ENCODE measurements around the gene GRPEL1. TPM values are rescaled to one million over a fixed set of nuclear protein-coding genes. Genes with fewer than 3 reads are reported as not detected.

Gene GRPEL1
- total and polyA plus RNA-seq, 2 of the 13 experiments (the other 11 are each of a cell fraction or from before 2014, with no cell fraction given): 32.3 to 141 TPM

DNA sequence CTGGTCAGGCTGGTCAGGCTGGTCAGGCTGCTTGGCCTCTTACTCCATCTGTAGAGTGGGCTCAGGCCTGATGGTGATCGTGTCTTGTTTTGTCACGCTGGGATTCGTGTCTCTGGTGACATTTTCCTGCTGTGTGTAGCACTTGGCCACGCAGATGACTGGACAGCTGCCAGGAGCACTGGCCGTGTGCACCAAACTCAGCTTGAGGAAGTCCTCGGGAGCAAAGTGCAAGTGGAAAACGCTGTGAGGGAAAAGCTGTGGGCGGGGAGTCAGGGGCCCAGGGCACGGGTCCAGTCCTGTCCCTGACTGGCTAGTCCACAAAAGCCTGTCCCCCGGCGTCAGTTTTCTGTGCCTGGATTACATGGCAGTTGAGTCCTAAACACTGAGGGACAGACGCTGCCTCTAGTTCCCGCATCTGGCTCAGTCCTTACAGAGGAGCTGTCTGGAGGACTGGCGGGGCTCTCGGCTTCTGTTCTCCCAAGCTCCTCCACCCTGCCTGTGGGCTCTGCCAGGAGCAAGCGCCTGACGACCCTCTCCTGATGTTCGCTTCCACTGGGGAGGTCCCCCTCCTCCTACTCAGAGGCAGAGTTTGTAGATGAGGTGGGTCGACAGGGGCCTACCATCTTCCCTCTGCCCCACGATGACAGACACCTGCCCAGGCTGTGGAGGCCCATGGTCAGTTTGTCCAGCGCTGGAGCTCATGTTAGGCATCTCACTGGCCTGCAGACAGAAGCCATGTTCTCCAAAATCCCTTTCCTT, 35.9 kb upstream of the GRPEL1 start:
- peak; percentile 75 for FAIRE-seq
- TF ChIP-seq TRIM24 (CRISPR knock-in tag; IDR thresholded peaks at IDR 0.05) (no peak), ZNF724P (CRISPR knock-in tag; IDR thresholded peaks at IDR 0.05; ENCODE audit: borderline replicate concordance) (0 out of 2 replicates have a peak, but pooled peaks have one; percentile 26), ZNF879 (CRISPR knock-in tag; IDR thresholded peaks at IDR 0.05) (no peak), ZNF317 (CRISPR knock-in tag; IDR thresholded peaks at IDR 0.05) (no peak), ATRX (CRISPR knock-in tag; IDR thresholded peaks at IDR 0.05; ENCODE audit: borderline replicate concordance) (no peak), CEBPB (IDR thresholded peaks at IDR 0.05; ENCODE audit: borderline replicate concordance, low read depth, low read length) (no peak), FOXA1 (IDR thresholded peaks at IDR 0.05) (no peak), FOXA1 (CRISPR knock-in tag; IDR thresholded peaks at IDR 0.05) (no peak), YY1 (IDR thresholded peaks at IDR 0.05; ENCODE audit: insufficient read depth, insufficient replicate concordance, low read depth, low read length) (peak; percentile 16), ZNF235 (CRISPR knock-in tag; IDR thresholded peaks at IDR 0.05; ENCODE audit: borderline replicate concordance) (0 out of 2 replicates have a peak, but pooled peaks have one; percentile 58), ZFP41 (CRISPR knock-in tag; IDR thresholded peaks at IDR 0.05; ENCODE audit: borderline replicate concordance) (no peak), ZNF713 (CRISPR knock-in tag; IDR thresholded peaks at IDR 0.05) (no peak)
- TF ChIP-seq, protein P1, sequence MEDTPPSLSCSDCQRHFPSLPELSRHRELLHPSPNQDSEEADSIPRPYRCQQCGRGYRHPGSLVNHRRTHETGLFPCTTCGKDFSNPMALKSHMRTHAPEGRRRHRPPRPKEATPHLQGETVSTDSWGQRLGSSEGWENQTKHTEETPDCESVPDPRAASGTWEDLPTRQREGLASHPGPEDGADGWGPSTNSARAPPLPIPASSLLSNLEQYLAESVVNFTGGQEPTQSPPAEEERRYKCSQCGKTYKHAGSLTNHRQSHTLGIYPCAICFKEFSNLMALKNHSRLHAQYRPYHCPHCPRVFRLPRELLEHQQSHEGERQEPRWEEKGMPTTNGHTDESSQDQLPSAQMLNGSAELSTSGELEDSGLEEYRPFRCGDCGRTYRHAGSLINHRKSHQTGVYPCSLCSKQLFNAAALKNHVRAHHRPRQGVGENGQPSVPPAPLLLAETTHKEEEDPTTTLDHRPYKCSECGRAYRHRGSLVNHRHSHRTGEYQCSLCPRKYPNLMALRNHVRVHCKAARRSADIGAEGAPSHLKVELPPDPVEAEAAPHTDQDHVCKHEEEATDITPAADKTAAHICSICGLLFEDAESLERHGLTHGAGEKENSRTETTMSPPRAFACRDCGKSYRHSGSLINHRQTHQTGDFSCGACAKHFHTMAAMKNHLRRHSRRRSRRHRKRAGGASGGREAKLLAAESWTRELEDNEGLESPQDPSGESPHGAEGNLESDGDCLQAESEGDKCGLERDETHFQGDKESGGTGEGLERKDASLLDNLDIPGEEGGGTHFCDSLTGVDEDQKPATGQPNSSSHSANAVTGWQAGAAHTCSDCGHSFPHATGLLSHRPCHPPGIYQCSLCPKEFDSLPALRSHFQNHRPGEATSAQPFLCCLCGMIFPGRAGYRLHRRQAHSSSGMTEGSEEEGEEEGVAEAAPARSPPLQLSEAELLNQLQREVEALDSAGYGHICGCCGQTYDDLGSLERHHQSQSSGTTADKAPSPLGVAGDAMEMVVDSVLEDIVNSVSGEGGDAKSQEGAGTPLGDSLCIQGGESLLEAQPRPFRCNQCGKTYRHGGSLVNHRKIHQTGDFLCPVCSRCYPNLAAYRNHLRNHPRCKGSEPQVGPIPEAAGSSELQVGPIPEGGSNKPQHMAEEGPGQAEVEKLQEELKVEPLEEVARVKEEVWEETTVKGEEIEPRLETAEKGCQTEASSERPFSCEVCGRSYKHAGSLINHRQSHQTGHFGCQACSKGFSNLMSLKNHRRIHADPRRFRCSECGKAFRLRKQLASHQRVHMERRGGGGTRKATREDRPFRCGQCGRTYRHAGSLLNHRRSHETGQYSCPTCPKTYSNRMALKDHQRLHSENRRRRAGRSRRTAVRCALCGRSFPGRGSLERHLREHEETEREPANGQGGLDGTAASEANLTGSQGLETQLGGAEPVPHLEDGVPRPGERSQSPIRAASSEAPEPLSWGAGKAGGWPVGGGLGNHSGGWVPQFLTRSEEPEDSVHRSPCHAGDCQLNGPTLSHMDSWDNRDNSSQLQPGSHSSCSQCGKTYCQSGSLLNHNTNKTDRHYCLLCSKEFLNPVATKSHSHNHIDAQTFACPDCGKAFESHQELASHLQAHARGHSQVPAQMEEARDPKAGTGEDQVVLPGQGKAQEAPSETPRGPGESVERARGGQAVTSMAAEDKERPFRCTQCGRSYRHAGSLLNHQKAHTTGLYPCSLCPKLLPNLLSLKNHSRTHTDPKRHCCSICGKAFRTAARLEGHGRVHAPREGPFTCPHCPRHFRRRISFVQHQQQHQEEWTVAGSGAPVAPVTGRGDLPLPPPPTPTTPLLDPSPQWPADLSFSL (CRISPR knock-in tag; IDR thresholded peaks at IDR 0.05): no peak
- TF ChIP-seq, protein P2, sequence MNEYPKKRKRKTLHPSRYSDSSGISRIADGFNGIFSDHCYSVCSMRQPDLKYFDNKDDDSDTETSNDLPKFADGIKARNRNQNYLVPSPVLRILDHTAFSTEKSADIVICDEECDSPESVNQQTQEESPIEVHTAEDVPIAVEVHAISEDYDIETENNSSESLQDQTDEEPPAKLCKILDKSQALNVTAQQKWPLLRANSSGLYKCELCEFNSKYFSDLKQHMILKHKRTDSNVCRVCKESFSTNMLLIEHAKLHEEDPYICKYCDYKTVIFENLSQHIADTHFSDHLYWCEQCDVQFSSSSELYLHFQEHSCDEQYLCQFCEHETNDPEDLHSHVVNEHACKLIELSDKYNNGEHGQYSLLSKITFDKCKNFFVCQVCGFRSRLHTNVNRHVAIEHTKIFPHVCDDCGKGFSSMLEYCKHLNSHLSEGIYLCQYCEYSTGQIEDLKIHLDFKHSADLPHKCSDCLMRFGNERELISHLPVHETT (CRISPR knock-in tag; conservative IDR thresholded peaks at IDR 0.05): no peak
- TF ChIP-seq, protein P3, sequence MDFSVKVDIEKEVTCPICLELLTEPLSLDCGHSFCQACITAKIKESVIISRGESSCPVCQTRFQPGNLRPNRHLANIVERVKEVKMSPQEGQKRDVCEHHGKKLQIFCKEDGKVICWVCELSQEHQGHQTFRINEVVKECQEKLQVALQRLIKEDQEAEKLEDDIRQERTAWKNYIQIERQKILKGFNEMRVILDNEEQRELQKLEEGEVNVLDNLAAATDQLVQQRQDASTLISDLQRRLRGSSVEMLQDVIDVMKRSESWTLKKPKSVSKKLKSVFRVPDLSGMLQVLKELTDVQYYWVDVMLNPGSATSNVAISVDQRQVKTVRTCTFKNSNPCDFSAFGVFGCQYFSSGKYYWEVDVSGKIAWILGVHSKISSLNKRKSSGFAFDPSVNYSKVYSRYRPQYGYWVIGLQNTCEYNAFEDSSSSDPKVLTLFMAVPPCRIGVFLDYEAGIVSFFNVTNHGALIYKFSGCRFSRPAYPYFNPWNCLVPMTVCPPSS (IDR thresholded peaks at IDR 0.05): no peak

More for the DNA sequence above, 35.9 kb upstream of the GRPEL1 start:
- Histone ChIP-seq H3K27me3 (ENCODE audit: control insufficient read depth in 1 of 2, insufficient read depth in 2 of 2, low read length in 2 of 2) (peaks cover 2 to 8% of the 10 kb centered on the region in 2 experiments; a peak in 1 of 5 replicates), H3K4me3 (replicated peaks in 1 of 3; ENCODE audit: insufficient read depth in 1 of 3, low read depth in 2 of 3, low read length in 3 of 3) (peak overlapping the region; percentile 49 to 88 (median 80)), H3K36me3 (replicated peaks in 1 of 2; ENCODE audit: control insufficient read depth in 1 of 2, insufficient read depth in 2 of 2, low read length in 2 of 2) (no peaks in the 10 kb centered on the region), H3K9ac (ENCODE audit: insufficient read depth, low read depth, low read length) (peak overlapping the region; percentile 64), H3K79me2 (ENCODE audit: insufficient read depth, low read length) (no peaks in the 10 kb centered on the region), H2AFZ (ENCODE audit: low read length) (peak overlapping the region; percentile 77), H3K4me1 (ENCODE audit: insufficient read depth, low read length) (peaks cover 51% of the 10 kb centered on the region), H3K4me2 (ENCODE audit: low read depth, low read length) (peak overlapping the region; percentile 99), H3K27ac (ENCODE audit: extremely low read length, insufficient read depth, low read length) (peak overlapping the region; percentile 92), H4K20me1 (ENCODE audit: insufficient read depth, low read length) (no peaks in the 10 kb centered on the region), H3K9me3 (ENCODE audit: low read length) (no peaks in the 10 kb centered on the region)
- POLR2A ChIA-PET: interaction anchor here (0.6 to 1.8 kb wide), 11 partner anchors 8 to 631 kb away, joined by 3 to 13 read pairs (median 4); partner anchors contain the start of genes GRPEL1 and TBC1D14
- WGBS (ENCODE audit: low lambda C conversion rate): 2% methylated on average over 12 of the region's 21 CpGs
- in situ Hi-C loops (cut with HindIII; ENCODE audit: extremely low pct_ligation_motif_present, low pct_unique_long_range_greater_than_20kb): no loop called here
- DNase-seq (ENCODE audit: low spot score) (peak; percentile 86), ATAC-seq (peak; percentile 83)
- intact Hi-C loops (cut with micrococcal nuclease; ENCODE audit: unreplicated experiment): loop anchor here (2.0 to 5.0 kb wide), 2 partner anchors 63 to 84 kb away; no protein-coding TSS in a partner anchor
- BruUV-seq (replicated peaks): TSS peak; percentile 90
- CTCF ChIA-PET (ENCODE audit: low intra/inter-chr PET ratio, low total read pairs): interaction anchor here (2.0 kb wide), 1 partner anchor 83 kb away, joined by 7 read pairs; no protein-coding TSS in a partner anchor

Data from HepG2 (cell line).